Panc1 (cell line): ENCODE measurements around the gene FAM240B.

Experiments
- POLR2AphosphoS5 ChIP-seq: IDR thresholded peaks from 2 replicates; pipeline ENCODE4 v1.6.1; 2012; ENCODE audit warnings: mild to moderate bottlenecking, low read depth, low read length, moderate library complexity
- SIN3A ChIP-seq: IDR thresholded peaks from 2 replicates; pipeline ENCODE4 v1.6.1; 2012; ENCODE audit warnings: low read depth, mild to moderate bottlenecking, low read length, moderate library complexity, borderline replicate concordance; ENCODE audit not compliant: insufficient read depth
- TF ChIP-seq, protein P1 (sequence below): fragments of 450-650 bp; IDR thresholded peaks from 2 replicates; pipeline ENCODE4 v1.5.1; 2017; ENCODE audit warnings: mild to moderate bottlenecking
- TF ChIP-seq, protein P2 (sequence below), 2 experiments: IDR thresholded peaks; 2 replicates each; pipeline ENCODE4 v1.6.1; 2011 to 2012; ENCODE audit warnings: low read depth in 2 of 2, control low read depth in 1 of 2, low read length in 1 of 2, mild to moderate bottlenecking in 1 of 2, moderate library complexity in 1 of 2; ENCODE audit not compliant: insufficient read depth in 1 of 2

DNA sequence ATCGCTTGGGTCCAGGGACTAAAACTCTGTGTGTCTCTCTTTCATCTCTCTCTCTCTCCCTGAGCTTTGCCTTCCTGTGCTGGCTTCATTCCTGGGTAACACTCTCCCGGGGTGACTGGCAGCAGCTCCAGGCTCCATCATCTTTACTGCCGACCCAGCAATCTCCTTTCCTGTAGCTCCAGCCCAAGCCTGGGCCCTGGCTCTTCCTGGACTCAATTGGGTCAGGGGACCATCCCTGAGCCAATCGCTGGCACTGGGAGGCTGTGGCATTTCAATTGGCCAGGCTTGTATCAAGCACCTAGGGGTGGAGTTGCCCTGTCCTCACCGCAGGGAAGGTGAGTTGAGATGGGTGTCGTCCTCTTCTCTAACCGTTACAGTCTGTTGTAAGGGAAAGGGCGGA, 31.9 kb downstream of the FAM240B start:
- TF ChIP-seq, protein P1, sequence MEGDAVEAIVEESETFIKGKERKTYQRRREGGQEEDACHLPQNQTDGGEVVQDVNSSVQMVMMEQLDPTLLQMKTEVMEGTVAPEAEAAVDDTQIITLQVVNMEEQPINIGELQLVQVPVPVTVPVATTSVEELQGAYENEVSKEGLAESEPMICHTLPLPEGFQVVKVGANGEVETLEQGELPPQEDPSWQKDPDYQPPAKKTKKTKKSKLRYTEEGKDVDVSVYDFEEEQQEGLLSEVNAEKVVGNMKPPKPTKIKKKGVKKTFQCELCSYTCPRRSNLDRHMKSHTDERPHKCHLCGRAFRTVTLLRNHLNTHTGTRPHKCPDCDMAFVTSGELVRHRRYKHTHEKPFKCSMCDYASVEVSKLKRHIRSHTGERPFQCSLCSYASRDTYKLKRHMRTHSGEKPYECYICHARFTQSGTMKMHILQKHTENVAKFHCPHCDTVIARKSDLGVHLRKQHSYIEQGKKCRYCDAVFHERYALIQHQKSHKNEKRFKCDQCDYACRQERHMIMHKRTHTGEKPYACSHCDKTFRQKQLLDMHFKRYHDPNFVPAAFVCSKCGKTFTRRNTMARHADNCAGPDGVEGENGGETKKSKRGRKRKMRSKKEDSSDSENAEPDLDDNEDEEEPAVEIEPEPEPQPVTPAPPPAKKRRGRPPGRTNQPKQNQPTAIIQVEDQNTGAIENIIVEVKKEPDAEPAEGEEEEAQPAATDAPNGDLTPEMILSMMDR = no peak
- TF ChIP-seq, protein P2, sequence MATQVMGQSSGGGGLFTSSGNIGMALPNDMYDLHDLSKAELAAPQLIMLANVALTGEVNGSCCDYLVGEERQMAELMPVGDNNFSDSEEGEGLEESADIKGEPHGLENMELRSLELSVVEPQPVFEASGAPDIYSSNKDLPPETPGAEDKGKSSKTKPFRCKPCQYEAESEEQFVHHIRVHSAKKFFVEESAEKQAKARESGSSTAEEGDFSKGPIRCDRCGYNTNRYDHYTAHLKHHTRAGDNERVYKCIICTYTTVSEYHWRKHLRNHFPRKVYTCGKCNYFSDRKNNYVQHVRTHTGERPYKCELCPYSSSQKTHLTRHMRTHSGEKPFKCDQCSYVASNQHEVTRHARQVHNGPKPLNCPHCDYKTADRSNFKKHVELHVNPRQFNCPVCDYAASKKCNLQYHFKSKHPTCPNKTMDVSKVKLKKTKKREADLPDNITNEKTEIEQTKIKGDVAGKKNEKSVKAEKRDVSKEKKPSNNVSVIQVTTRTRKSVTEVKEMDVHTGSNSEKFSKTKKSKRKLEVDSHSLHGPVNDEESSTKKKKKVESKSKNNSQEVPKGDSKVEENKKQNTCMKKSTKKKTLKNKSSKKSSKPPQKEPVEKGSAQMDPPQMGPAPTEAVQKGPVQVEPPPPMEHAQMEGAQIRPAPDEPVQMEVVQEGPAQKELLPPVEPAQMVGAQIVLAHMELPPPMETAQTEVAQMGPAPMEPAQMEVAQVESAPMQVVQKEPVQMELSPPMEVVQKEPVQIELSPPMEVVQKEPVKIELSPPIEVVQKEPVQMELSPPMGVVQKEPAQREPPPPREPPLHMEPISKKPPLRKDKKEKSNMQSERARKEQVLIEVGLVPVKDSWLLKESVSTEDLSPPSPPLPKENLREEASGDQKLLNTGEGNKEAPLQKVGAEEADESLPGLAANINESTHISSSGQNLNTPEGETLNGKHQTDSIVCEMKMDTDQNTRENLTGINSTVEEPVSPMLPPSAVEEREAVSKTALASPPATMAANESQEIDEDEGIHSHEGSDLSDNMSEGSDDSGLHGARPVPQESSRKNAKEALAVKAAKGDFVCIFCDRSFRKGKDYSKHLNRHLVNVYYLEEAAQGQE (IDR thresholded peaks at IDR 0.05; ENCODE audit: insufficient read depth in 1 of 2, low read depth in 2 of 2, low read length in 1 of 2) = no peak
- no peak for TF ChIP-seq POLR2AphosphoS5
- no peak for TF ChIP-seq SIN3A
